CD14-positive monocyte (primary cell): ENCODE data around the gene KLHL30. TPM values are rescaled to one million over a fixed set of nuclear protein-coding genes. Genes with fewer than 3 reads are reported as not detected.

Source experiments
- DNase-seq, 3 donors: peaks; one replicate each; pipeline ENCODE4 v3.0.0-alpha.2; 2011 to 2022
- H2AFZ ChIP-seq: 2 replicates; pipeline ENCODE4 v1.6.0; 2012; ENCODE audit warnings: mild to moderate bottlenecking, low read depth, low read length, inconsistent platforms; ENCODE audit not compliant: insufficient read depth, poor library complexity, severe bottlenecking
- H3K27ac ChIP-seq, 2 donors: 1 replicate in 1 of 2; 2 replicates in 1 of 2; pipeline ENCODE4 v1.5.1; 2012 to 2013; ENCODE audit warnings: low read length in 2 of 2, control low read depth in 1 of 2, inconsistent platforms in 1 of 2, low read depth in 1 of 2, mild to moderate bottlenecking in 1 of 2
- H3K27me3 ChIP-seq, 2 donors: one replicate each; pipeline versions ENCODE4 v1.6.0 to v1.6.1; 2011 to 2013; ENCODE audit warnings: low read length in 2 of 2; ENCODE audit not compliant: control insufficient read depth in 2 of 2, insufficient read depth in 2 of 2
- H3K36me3 ChIP-seq, 2 donors: replicated peaks in 1 of 2; 1 replicate in 1 of 2; 2 replicates in 1 of 2; pipeline versions ENCODE4 v1.5.1 to v1.6.1; 2012 to 2013; ENCODE audit warnings: low read length in 2 of 2, control low read depth in 1 of 2, inconsistent platforms in 1 of 2, mild to moderate bottlenecking in 1 of 2; ENCODE audit not compliant: insufficient read depth in 2 of 2, control insufficient read depth in 1 of 2
- H3K4me1 ChIP-seq, 2 donors: 1 replicate in 1 of 2; 2 replicates in 1 of 2; pipeline versions ENCODE4 v1.5.1 to v1.6.1; 2012 to 2013; ENCODE audit warnings: low read length in 2 of 2, control low read depth in 1 of 2, inconsistent platforms in 1 of 2, mild to moderate bottlenecking in 1 of 2, moderate library complexity in 1 of 2; ENCODE audit not compliant: insufficient read depth in 2 of 2, control insufficient read depth in 1 of 2
- H3K4me2 ChIP-seq: replicated peaks from 2 replicates; pipeline ENCODE3; 2012; ENCODE audit warnings: low read length, moderate library complexity, mild to moderate bottlenecking; ENCODE audit not compliant: poor library complexity, severe bottlenecking; ENCODE audit errors: extremely low read depth
- H3K4me3 ChIP-seq, 3 experiments: fragments of 200-600 bp in 1 of 3; sonication (generic) in 1 of 3; replicated peaks in 1 of 3; 1 replicate in 2 of 3; 2 replicates in 1 of 3; pipeline ENCODE4 v1.5.1; 2011 to 2013; ENCODE audit warnings: low read length in 3 of 3, mild to moderate bottlenecking in 3 of 3, control low read depth in 2 of 3, low read depth in 2 of 3, inconsistent platforms in 1 of 3, moderate library complexity in 1 of 3
- H3K79me2 ChIP-seq: 2 replicates; pipeline ENCODE4 v1.6.0; 2012; ENCODE audit warnings: mild to moderate bottlenecking, control low read depth, inconsistent platforms, low read length, moderate library complexity; ENCODE audit not compliant: insufficient read depth
- H3K9ac ChIP-seq: 2 replicates; pipeline ENCODE4 v1.6.0; 2017; ENCODE audit warnings: low read length, mild to moderate bottlenecking; ENCODE audit not compliant: insufficient read depth, poor library complexity, severe bottlenecking
- H3K9me3 ChIP-seq, 2 donors: replicated peaks in 1 of 2; 1 replicate in 1 of 2; 2 replicates in 1 of 2; pipeline versions ENCODE4 v1.5.1 to v1.6.1; 2012 to 2013; ENCODE audit warnings: low read length in 2 of 2, control low read depth in 1 of 2; ENCODE audit not compliant: control insufficient read depth in 1 of 2, insufficient read depth in 1 of 2
- H4K20me1 ChIP-seq: 2 replicates; pipeline ENCODE4 v1.6.0; 2012; ENCODE audit warnings: mild to moderate bottlenecking, low read length, control low read depth, moderate library complexity; ENCODE audit not compliant: insufficient read depth
- H3K27ac Mint-ChIP-seq, 7 donors: one replicate each; pipeline ENCODE4 v1.8.0; 2020; ENCODE audit warnings: mild to moderate bottlenecking in 7 of 7, mixed read lengths in 7 of 7, moderate library complexity in 6 of 7, inconsistent platforms in 2 of 7
- H3K27me3 Mint-ChIP-seq, 3 donors: one replicate each; pipeline ENCODE4 v1.8.0; 2021 to 2022; ENCODE audit warnings: low read depth in 3 of 3, mild to moderate bottlenecking in 3 of 3, mixed read lengths in 3 of 3, moderate library complexity in 3 of 3, inconsistent platforms in 1 of 3
- H3K36me3 Mint-ChIP-seq, 2 donors: one replicate each; pipeline ENCODE4 v1.8.0; 2020; ENCODE audit warnings: mixed read lengths in 2 of 2, inconsistent platforms in 1 of 2, mild to moderate bottlenecking in 1 of 2
- H3K4me1 Mint-ChIP-seq: one replicate; pipeline ENCODE4 v1.8.0; 2020; ENCODE audit warnings: mild to moderate bottlenecking, mixed read lengths
- H3K4me3 Mint-ChIP-seq, 2 donors: one replicate each; pipeline ENCODE4 v1.8.0; 2020; ENCODE audit warnings: mild to moderate bottlenecking in 2 of 2, mixed read lengths in 2 of 2, moderate library complexity in 1 of 2
- H3K9me3 Mint-ChIP-seq, 7 donors: one replicate each; pipeline ENCODE4 v1.8.0; 2020 to 2022; ENCODE audit warnings: mixed read lengths in 7 of 7, mild to moderate bottlenecking in 6 of 7, moderate library complexity in 6 of 7, inconsistent platforms in 2 of 7
- WGBS: methylation state at CpG from one replicate; pipeline ENCODE4 v1.1.5; 2013; ENCODE audit warnings: missing lambda C conversion rate; ENCODE audit not compliant: insufficient coverage; 5-methylcytosine and 5-hydroxymethylcytosine counted together
- intact Hi-C, 2 donors: fragments of 100-400 bp; cut with micrococcal nuclease; formaldehyde crosslinking; loops; one replicate each; pipeline versions ENCODE4 v1.15.0 to v1.15.1; 2023
- polyA plus RNA-seq, 3 donors: library from polyadenylated mRNA; depleted of rRNA in 1 of 3; unstranded in 2 of 3; stranded (reverse) in 1 of 3; fragments of 300-500 nt in 2 of 3; fragments of >200 nt in 1 of 3; fragmentation: Illumina TruSeq in 2 of 3; gene quantifications; 1 replicate in 2 of 3; 2 replicates in 1 of 3; pipeline ENCODE4 v1.2.3, GENCODE V29; 2012 to 2021
- TF ChIP-seq, protein P1 (sequence below): fragments of 200-600 bp; IDR thresholded peaks from one replicate; pipeline ENCODE4 v1.8.0; 2022; ENCODE audit warnings: antibody characterized with exemption, mild to moderate bottlenecking

The KLHL30 gene
- polyA plus RNA-seq, 3 donors = 0.01 to 0.14 TPM; not detected in 1

DNA sequence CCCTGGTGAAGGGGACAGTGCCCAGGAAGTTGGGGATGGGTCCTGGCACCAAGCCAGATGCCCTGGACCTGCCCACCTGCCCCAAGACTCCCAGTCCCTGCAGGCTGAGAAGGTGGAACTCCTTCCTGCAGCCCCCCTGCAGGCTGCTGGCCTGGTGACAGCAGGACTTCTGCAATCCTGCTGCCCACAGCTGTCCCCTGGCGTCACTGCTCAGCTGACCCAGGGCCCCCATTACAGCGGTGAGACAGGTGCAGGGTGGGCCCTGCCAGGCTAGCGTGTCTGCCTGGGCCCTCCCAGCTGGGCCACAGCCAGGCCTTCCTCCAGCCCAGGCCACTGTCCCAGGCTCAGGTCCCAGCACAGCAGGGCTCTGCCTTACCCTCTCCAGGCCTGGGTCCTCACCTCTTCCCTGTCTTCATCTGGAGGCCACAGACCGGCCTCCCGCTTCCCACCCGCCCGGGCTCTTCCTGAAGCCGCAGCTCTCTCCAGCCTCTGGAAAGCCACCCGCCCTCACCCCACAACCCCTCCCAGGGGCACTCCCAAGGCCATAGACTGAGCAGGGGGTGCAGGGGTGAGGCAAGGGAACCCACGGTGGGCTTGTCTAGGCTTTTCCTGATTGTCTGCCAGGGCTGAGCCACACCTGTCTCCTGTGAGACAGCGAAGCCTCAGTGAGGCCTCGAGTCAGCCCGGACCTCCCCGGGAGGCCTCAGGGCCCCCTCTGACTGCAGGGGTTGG lies 11.5 kb downstream of the KLHL30 start:
- no peaks in the 10 kb centered on the region for H3K4me1 Mint-ChIP-seq
- H3K9me3 ChIP-seq = no peaks in the 10 kb centered on the region
- TF ChIP-seq, protein P1, sequence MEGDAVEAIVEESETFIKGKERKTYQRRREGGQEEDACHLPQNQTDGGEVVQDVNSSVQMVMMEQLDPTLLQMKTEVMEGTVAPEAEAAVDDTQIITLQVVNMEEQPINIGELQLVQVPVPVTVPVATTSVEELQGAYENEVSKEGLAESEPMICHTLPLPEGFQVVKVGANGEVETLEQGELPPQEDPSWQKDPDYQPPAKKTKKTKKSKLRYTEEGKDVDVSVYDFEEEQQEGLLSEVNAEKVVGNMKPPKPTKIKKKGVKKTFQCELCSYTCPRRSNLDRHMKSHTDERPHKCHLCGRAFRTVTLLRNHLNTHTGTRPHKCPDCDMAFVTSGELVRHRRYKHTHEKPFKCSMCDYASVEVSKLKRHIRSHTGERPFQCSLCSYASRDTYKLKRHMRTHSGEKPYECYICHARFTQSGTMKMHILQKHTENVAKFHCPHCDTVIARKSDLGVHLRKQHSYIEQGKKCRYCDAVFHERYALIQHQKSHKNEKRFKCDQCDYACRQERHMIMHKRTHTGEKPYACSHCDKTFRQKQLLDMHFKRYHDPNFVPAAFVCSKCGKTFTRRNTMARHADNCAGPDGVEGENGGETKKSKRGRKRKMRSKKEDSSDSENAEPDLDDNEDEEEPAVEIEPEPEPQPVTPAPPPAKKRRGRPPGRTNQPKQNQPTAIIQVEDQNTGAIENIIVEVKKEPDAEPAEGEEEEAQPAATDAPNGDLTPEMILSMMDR = no peak
- no peaks in the 10 kb centered on the region for H3K79me2 ChIP-seq
- no peak overlapping the region for H3K27ac ChIP-seq
- no peak overlapping the region for H2AFZ ChIP-seq
- H3K9me3 Mint-ChIP-seq = peaks cover 2 to 5% (median 3%) of the 10 kb centered on the region in 7 donors
- intact Hi-C loops = no loop called here
- H3K36me3 ChIP-seq = no peaks in the 10 kb centered on the region
- no peak overlapping the region for H3K4me3 Mint-ChIP-seq
- H3K27ac Mint-ChIP-seq = no peak overlapping the region
- no peak overlapping the region for H3K9ac ChIP-seq
- H3K27me3 Mint-ChIP-seq = peaks cover 0 to 2% (median 0%) of the 10 kb centered on the region in 3 donors
- 60% methylated on average over 6 of the region's 14 CpGs for WGBS
- no peak overlapping the region for H3K4me2 ChIP-seq
- no peak overlapping the region for H3K4me3 ChIP-seq
- no peaks in the 10 kb centered on the region for H3K36me3 Mint-ChIP-seq
- H4K20me1 ChIP-seq = no peaks in the 10 kb centered on the region
- DNase-seq = no peak
- H3K27me3 ChIP-seq = no peaks in the 10 kb centered on the region
- H3K4me1 ChIP-seq = no peaks in the 10 kb centered on the region

DNA sequence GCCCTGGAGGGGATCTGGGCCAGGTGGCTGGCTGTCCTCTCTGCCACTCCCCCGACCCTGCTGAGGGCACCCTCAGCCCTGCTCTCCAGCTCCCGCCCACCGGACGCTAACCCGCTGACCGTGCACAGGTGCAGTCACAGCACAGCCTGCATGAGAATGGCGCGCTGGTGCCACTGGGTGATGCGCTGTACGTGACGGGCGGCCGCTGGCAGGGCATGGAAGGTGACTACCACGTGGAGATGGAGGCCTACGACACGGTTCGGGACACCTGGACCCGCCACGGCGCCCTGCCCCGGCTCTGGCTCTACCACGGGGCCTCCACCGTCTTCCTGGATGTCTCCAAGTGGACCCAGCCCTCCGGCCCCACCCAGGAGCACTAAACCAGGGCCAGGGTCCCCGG lies 12.2 kb downstream of the KLHL30 start:
- no peaks in the 10 kb centered on the region for H3K9me3 ChIP-seq
- H3K4me1 ChIP-seq = no peaks in the 10 kb centered on the region
- H3K79me2 ChIP-seq = no peaks in the 10 kb centered on the region
- H3K9ac ChIP-seq = no peak overlapping the region
- TF ChIP-seq, protein P1 = no peak
- no peaks in the 10 kb centered on the region for H3K27me3 ChIP-seq
- no peaks in the 10 kb centered on the region for H4K20me1 ChIP-seq
- peaks cover 2 to 5% (median 3%) of the 10 kb centered on the region in 7 donors for H3K9me3 Mint-ChIP-seq
- H3K4me1 Mint-ChIP-seq = no peaks in the 10 kb centered on the region
- no peak overlapping the region for H3K27ac Mint-ChIP-seq
- H2AFZ ChIP-seq = no peak overlapping the region
- H3K27ac ChIP-seq = no peak overlapping the region
- 97% methylated on average over 24 of the region's 25 CpGs for WGBS
- H3K27me3 Mint-ChIP-seq = peaks cover 0 to 3% (median 0%) of the 10 kb centered on the region in 3 donors
- intact Hi-C loops = no loop called here
- H3K4me3 Mint-ChIP-seq = no peak overlapping the region
- DNase-seq = no peak
- H3K4me3 ChIP-seq = no peak overlapping the region
- no peak overlapping the region for H3K4me2 ChIP-seq
- no peaks in the 10 kb centered on the region for H3K36me3 Mint-ChIP-seq
- no peaks in the 10 kb centered on the region for H3K36me3 ChIP-seq
